HUES6 (cell line): ENCODE results near the gene RBFOX2.

ENCODE experiments used
- H3K27ac ChIP-seq: 2 replicates; pipeline ENCODE4 v1.7.0; 2013; ENCODE audit warnings: low read depth, mild to moderate bottlenecking, low read length, inconsistent platforms
- H3K27me3 ChIP-seq: 2 replicates; pipeline ENCODE4 v1.6.1; 2013; ENCODE audit warnings: low read length; ENCODE audit not compliant: control insufficient read depth, insufficient read depth
- H3K36me3 ChIP-seq: 2 replicates; pipeline ENCODE4 v1.6.1; 2013; ENCODE audit warnings: low read length; ENCODE audit not compliant: control insufficient read depth, insufficient read depth
- H3K4me1 ChIP-seq: 2 replicates; pipeline ENCODE4 v1.6.1; 2013; ENCODE audit warnings: low read length; ENCODE audit not compliant: control insufficient read depth, insufficient read depth
- H3K4me3 ChIP-seq: 2 replicates; pipeline ENCODE4 v1.5.1; 2013; ENCODE audit warnings: low read depth, low read length
- H3K9ac ChIP-seq: one replicate; pipeline ENCODE4 v1.6.1; 2013; ENCODE audit warnings: mild to moderate bottlenecking, low read length
- H3K9me3 ChIP-seq: 2 replicates; pipeline ENCODE4 v1.6.1; 2013; ENCODE audit warnings: low read depth, low read length; ENCODE audit not compliant: control insufficient read depth, insufficient read depth

Gene RBFOX2

DNA sequence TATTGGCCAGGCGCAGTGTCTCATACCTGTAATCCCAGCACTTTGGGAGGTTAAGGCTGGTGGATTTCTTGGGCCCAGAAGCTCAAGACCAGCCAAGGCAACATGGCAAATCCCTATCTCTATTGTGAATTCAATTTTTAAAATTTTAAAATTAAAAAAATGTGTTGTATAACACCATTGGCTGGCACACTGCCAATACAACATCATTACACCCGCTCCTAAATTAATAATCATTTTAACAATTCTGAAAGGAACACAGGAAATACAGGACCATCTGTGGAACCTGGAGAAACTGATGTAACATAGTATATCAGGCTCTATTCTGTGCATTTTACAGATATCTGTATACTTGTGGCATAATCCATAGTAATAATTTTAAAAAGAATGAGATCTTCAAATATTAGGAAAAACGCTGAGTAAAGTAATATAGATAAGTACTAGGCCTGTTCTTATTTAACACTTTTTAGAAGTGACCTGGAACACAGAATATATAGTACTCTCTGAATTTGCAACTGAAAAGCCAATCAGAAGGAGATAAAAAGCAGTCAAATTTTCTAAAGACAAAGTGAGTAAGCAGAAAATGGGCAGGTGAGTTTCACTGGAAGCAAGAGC, 186.6 kb downstream of the RBFOX2 start:
- no peaks in the 10 kb centered on the region for H3K9me3 ChIP-seq
- no peaks in the 10 kb centered on the region for H3K27me3 ChIP-seq
- H3K4me1 ChIP-seq, result peaks cover 33% of the 10 kb centered on the region
- H3K9ac ChIP-seq, result no peak overlapping the region
- H3K36me3 ChIP-seq, result no peaks in the 10 kb centered on the region
- H3K4me3 ChIP-seq, result no peak overlapping the region
- 0 out of 2 replicates have a peak overlapping the region, but pooled peaks have one; percentile 12 for H3K27ac ChIP-seq

DNA sequence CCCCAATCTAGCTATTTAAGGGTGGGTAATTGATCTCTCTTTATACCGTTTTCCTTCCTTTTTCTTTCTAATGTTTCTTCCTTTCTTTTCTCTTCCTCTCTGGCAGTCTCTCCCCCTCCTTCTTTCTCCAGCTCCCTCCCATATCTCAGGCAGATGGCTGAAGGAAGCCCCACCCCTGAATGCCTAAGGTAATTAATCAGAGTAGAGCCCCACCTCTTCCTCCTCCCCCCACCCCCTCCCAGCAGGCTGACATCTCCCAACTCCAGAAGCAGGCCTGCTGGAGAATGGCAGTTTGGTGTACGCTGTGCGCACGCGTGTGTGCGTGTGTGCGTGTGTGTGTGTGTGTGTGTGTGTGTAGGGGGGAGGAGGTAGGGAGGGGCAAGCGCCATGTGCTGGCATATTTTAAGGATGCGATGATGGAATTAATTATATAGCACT, 188.3 kb downstream of the RBFOX2 start:
- no peaks in the 10 kb centered on the region for H3K36me3 ChIP-seq
- peak overlapping the region; percentile 81; the same call in 1 of the 2 replicates for H3K27ac ChIP-seq
- peak overlapping the region; percentile 89 for H3K4me3 ChIP-seq
- H3K9me3 ChIP-seq, result no peaks in the 10 kb centered on the region
- peak overlapping the region; percentile 76 for H3K9ac ChIP-seq
- peaks cover 48% of the 10 kb centered on the region for H3K4me1 ChIP-seq
- no peaks in the 10 kb centered on the region for H3K27me3 ChIP-seq

GRCh38 chr22:35839841-35840301, 188.8 kb downstream of the RBFOX2 start:
- Histone ChIP-seq H3K9ac (peak overlapping the region; percentile 76), H3K4me1 (peaks cover 52% of the 10 kb centered on the region), H3K9me3 (no peaks in the 10 kb centered on the region), H3K27me3 (no peaks in the 10 kb centered on the region), H3K4me3 (peak overlapping the region; percentile 89), H3K27ac (peak overlapping the region; percentile 81; the same call in 1 of the 2 replicates), H3K36me3 (no peaks in the 10 kb centered on the region)

- no peaks in the 10 kb centered on the region for H3K27me3 ChIP-seq
- no peaks in the 10 kb centered on the region for H3K9me3 ChIP-seq
- no peak overlapping the region; the same call in 1 of the 2 replicates for H3K27ac ChIP-seq
- no peaks in the 10 kb centered on the region for H3K36me3 ChIP-seq
- H3K9ac ChIP-seq, result peak overlapping the region; percentile 76
- peak overlapping the region; percentile 89 for H3K4me3 ChIP-seq
- peaks cover 61% of the 10 kb centered on the region for H3K4me1 ChIP-seq
These were observed 189.6 kb downstream of the RBFOX2 start for GRCh38 chr22:35838855-35839576.

DNA sequence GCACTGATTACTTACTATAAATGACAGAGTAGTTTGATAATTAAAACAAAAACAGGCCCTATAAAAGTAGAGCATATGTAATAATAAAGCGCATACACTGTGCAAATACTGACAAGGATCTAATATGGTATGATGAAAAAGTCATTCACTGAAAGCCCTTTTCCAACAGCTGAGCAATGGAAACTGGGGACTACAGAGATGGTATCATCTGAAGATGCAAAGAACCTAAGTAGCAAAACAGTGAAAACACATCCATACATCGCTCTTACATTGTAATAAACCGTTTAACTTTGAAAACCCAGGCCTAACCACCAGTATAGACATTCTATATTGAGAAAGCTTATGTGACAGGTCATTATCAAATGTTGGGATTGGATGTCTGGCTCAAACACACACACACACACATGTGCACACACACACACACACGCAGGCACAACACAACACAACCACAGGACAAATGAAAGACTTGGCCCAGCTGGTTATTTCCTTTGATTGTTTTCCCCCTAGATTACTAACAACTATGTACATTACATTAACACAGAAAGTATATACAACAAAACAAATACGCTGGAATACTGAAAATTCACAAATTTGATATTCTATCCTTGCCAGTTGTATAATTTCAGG, 191.4 kb downstream of the RBFOX2 start:
- Histone ChIP-seq H3K9ac (no peak overlapping the region), H3K4me3 (peak overlapping the region; percentile 14; the same call in 1 of the 2 replicates), H3K36me3 (no peaks in the 10 kb centered on the region), H3K27me3 (no peaks in the 10 kb centered on the region), H3K27ac (0 out of 2 replicates have a peak overlapping the region, but pooled peaks have one; percentile 3), H3K4me1 (peaks cover 50% of the 10 kb centered on the region), H3K9me3 (no peaks in the 10 kb centered on the region)

GRCh38 chr22:35835998-35836691, 192.5 kb downstream of the RBFOX2 start:
- peak overlapping the region; percentile 87 for H3K27ac ChIP-seq
- H3K27me3 ChIP-seq, result no peaks in the 10 kb centered on the region
- H3K4me3 ChIP-seq, result peak overlapping the region; percentile 65
- H3K9ac ChIP-seq, result peak overlapping the region; percentile 79
- peaks cover 49% of the 10 kb centered on the region for H3K4me1 ChIP-seq
- no peaks in the 10 kb centered on the region for H3K9me3 ChIP-seq
- H3K36me3 ChIP-seq, result no peaks in the 10 kb centered on the region

GRCh38 chr22:35835267-35835997, 193.2 kb downstream of the RBFOX2 start:
- Histone ChIP-seq H3K9me3 (no peaks in the 10 kb centered on the region), H3K27me3 (no peaks in the 10 kb centered on the region), H3K4me3 (peak overlapping the region; percentile 65), H3K9ac (peak overlapping the region; percentile 79), H3K36me3 (no peaks in the 10 kb centered on the region), H3K27ac (peak overlapping the region; percentile 87), H3K4me1 (peaks cover 48% of the 10 kb centered on the region)

- no peak overlapping the region for H3K4me3 ChIP-seq
- H3K36me3 ChIP-seq, result no peaks in the 10 kb centered on the region
- H3K9ac ChIP-seq, result no peak overlapping the region
- no peaks in the 10 kb centered on the region for H3K27me3 ChIP-seq
- H3K4me1 ChIP-seq, result peaks cover 55% of the 10 kb centered on the region
- H3K9me3 ChIP-seq, result no peaks in the 10 kb centered on the region
- no peak overlapping the region for H3K27ac ChIP-seq
These were observed 194.6 kb downstream of the RBFOX2 start for GRCh38 chr22:35834061-35834460.

- H3K9ac ChIP-seq, result no peak overlapping the region
- no peaks in the 10 kb centered on the region for H3K27me3 ChIP-seq
- H3K27ac ChIP-seq, result no peak overlapping the region
- no peak overlapping the region for H3K4me3 ChIP-seq
- H3K36me3 ChIP-seq, result no peaks in the 10 kb centered on the region
- no peaks in the 10 kb centered on the region for H3K9me3 ChIP-seq
- peaks cover 44% of the 10 kb centered on the region for H3K4me1 ChIP-seq
These were observed 198.3 kb downstream of the RBFOX2 start for GRCh38 chr22:35830305-35830704.

GRCh38 chr22:35824256-35824655, 204.4 kb downstream of the RBFOX2 start:
- Histone ChIP-seq H3K9ac (no peak overlapping the region), H3K27me3 (no peaks in the 10 kb centered on the region), H3K27ac (no peak overlapping the region), H3K36me3 (peaks cover 4% of the 10 kb centered on the region; the same call in 1 of the 2 replicates), H3K4me1 (peaks cover 30% of the 10 kb centered on the region), H3K4me3 (no peak overlapping the region), H3K9me3 (no peaks in the 10 kb centered on the region)
